ENCODE results near the gene CEP350.

DNA sequence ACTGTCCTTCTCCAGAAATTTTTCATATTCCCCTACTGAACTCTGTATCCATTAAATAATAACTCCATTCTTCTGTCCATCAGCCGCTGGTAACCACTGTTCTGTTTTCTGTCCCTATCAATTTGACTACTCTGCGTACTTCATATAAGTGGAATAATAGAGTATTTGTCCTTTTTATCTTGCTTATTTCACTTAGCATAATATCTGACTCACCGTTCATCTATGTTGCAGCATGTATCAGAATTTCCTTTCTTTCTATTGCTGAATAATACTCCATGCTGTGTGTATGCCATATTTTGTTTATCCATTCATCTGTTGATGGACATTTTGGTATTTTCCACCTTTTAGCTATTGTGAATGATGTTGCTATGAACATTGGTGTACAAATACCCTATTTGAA, 71.9 kb downstream of the CEP350 start:
- TF ChIP-seq, protein P1, sequence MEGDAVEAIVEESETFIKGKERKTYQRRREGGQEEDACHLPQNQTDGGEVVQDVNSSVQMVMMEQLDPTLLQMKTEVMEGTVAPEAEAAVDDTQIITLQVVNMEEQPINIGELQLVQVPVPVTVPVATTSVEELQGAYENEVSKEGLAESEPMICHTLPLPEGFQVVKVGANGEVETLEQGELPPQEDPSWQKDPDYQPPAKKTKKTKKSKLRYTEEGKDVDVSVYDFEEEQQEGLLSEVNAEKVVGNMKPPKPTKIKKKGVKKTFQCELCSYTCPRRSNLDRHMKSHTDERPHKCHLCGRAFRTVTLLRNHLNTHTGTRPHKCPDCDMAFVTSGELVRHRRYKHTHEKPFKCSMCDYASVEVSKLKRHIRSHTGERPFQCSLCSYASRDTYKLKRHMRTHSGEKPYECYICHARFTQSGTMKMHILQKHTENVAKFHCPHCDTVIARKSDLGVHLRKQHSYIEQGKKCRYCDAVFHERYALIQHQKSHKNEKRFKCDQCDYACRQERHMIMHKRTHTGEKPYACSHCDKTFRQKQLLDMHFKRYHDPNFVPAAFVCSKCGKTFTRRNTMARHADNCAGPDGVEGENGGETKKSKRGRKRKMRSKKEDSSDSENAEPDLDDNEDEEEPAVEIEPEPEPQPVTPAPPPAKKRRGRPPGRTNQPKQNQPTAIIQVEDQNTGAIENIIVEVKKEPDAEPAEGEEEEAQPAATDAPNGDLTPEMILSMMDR (conservative IDR thresholded peaks at IDR 0.05 in 1 of 2, IDR thresholded peaks at IDR 0.05 in 1 of 2; ENCODE audit: low read depth in 1 of 2, low read length in 2 of 2), result no peak
- no peak for TF ChIP-seq EZH2 (IDR thresholded peaks at IDR 0.05; ENCODE audit: low read length, missing control alignments)
